DND-41 (cell line): ENCODE results near the gene ACSF3.

ENCODE experiments used
- ATAC-seq: fragments of 200-7000 bp; cut with Tn5 transposase; 3 replicates; pipeline ENCODE4 v1.9.1; 2021; ENCODE audit warnings: low read depth; ENCODE audit not compliant: insufficient read depth
- DNase-seq: peaks from one replicate; pipeline ENCODE4 v3.0.0-alpha.2; 2020
- H2AFZ ChIP-seq: 2 replicates; pipeline ENCODE4 v1.6.0; 2012; ENCODE audit warnings: low read depth, low read length
- H3K27ac ChIP-seq: 2 replicates; pipeline ENCODE4 v1.5.1; 2012; ENCODE audit warnings: low read length, inconsistent platforms
- H3K27me3 ChIP-seq: fragments of 200-600 bp; sonication (generic); 2 replicates; pipeline ENCODE4 v1.6.0; 2012; ENCODE audit warnings: low read length, mild to moderate bottlenecking, inconsistent platforms; ENCODE audit not compliant: insufficient read depth, poor library complexity
- H3K36me3 ChIP-seq: 2 replicates; pipeline ENCODE4 v1.5.1; 2012; ENCODE audit warnings: low read length, inconsistent platforms; ENCODE audit not compliant: insufficient read depth
- H3K4me1 ChIP-seq: 2 replicates; pipeline ENCODE4 v1.5.1; 2012; ENCODE audit warnings: mild to moderate bottlenecking, low read length; ENCODE audit not compliant: insufficient read depth
- H3K4me2 ChIP-seq: 2 replicates; pipeline ENCODE4 v1.6.0; 2012; ENCODE audit warnings: mild to moderate bottlenecking, moderate library complexity, low read length, inconsistent platforms; ENCODE audit not compliant: insufficient read depth
- H3K4me3 ChIP-seq, 2 experiments: fragments of 200-600 bp in 1 of 2; shearing (Covaris generic) in 1 of 2; 2 replicates each; pipeline ENCODE4 v1.5.1; 2012 to 2016; ENCODE audit warnings: inconsistent platforms in 2 of 2, low read length in 2 of 2, mild to moderate bottlenecking in 2 of 2, low read depth in 1 of 2, moderate library complexity in 1 of 2
- H3K79me2 ChIP-seq: 2 replicates; pipeline ENCODE4 v1.6.0; 2012; ENCODE audit warnings: low read length, inconsistent platforms; ENCODE audit not compliant: insufficient read depth
- H3K9ac ChIP-seq: 2 replicates; pipeline ENCODE4 v1.6.0; 2012; ENCODE audit warnings: low read depth, mild to moderate bottlenecking, inconsistent platforms, low read length, moderate library complexity
- H3K9me3 ChIP-seq: 2 replicates; pipeline ENCODE4 v1.5.1; 2012; ENCODE audit warnings: low read length, moderate library complexity, mild to moderate bottlenecking, inconsistent platforms; ENCODE audit not compliant: insufficient read depth, severe bottlenecking
- H4K20me1 ChIP-seq: 2 replicates; pipeline ENCODE4 v1.6.0; 2012; ENCODE audit warnings: low read length; ENCODE audit not compliant: insufficient read depth
- EZH2 ChIP-seq: IDR thresholded peaks from 3 replicates; pipeline ENCODE4 v1.6.1; 2012; ENCODE audit warnings: borderline replicate concordance, low read depth, mild to moderate bottlenecking, moderate library complexity, low read length, inconsistent platforms; ENCODE audit not compliant: severe bottlenecking
- TF ChIP-seq, protein P1 (sequence below): IDR thresholded peaks from 2 replicates; pipeline ENCODE4 v1.5.1; 2012; ENCODE audit warnings: borderline replicate concordance, low read length, moderate library complexity, mild to moderate bottlenecking; ENCODE audit not compliant: poor library complexity, severe bottlenecking; ENCODE audit errors: extremely low read depth

The ACSF3 gene

GRCh38 chr16:89061086-89061485 is 32.6 kb upstream of the ACSF3 start:
- no peaks in the 10 kb centered on the region for H3K79me2 ChIP-seq
- no peak overlapping the region for H3K4me2 ChIP-seq
- no peak overlapping the region for H3K27ac ChIP-seq
- no peaks in the 10 kb centered on the region for H3K9me3 ChIP-seq
- no peaks in the 10 kb centered on the region; the same call in 1 of the 2 replicates for H4K20me1 ChIP-seq
- DNase-seq (no peak), ATAC-seq (no peak)
- no peaks in the 10 kb centered on the region for H3K27me3 ChIP-seq
- no peak overlapping the region for H2AFZ ChIP-seq
- TF ChIP-seq EZH2, result no peak
- TF ChIP-seq, protein P1, sequence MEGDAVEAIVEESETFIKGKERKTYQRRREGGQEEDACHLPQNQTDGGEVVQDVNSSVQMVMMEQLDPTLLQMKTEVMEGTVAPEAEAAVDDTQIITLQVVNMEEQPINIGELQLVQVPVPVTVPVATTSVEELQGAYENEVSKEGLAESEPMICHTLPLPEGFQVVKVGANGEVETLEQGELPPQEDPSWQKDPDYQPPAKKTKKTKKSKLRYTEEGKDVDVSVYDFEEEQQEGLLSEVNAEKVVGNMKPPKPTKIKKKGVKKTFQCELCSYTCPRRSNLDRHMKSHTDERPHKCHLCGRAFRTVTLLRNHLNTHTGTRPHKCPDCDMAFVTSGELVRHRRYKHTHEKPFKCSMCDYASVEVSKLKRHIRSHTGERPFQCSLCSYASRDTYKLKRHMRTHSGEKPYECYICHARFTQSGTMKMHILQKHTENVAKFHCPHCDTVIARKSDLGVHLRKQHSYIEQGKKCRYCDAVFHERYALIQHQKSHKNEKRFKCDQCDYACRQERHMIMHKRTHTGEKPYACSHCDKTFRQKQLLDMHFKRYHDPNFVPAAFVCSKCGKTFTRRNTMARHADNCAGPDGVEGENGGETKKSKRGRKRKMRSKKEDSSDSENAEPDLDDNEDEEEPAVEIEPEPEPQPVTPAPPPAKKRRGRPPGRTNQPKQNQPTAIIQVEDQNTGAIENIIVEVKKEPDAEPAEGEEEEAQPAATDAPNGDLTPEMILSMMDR, result no peak
- H3K36me3 ChIP-seq, result no peaks in the 10 kb centered on the region
- no peaks in the 10 kb centered on the region for H3K4me1 ChIP-seq
- H3K9ac ChIP-seq, result no peak overlapping the region
- H3K4me3 ChIP-seq, result no peak overlapping the region

- no peak overlapping the region for H3K4me2 ChIP-seq
- no peak overlapping the region for H3K27ac ChIP-seq
- H3K27me3 ChIP-seq, result no peaks in the 10 kb centered on the region
- H3K9me3 ChIP-seq, result no peaks in the 10 kb centered on the region
- no peaks in the 10 kb centered on the region for H3K36me3 ChIP-seq
- H3K4me1 ChIP-seq, result no peaks in the 10 kb centered on the region
- no peaks in the 10 kb centered on the region; the same call in 1 of the 2 replicates for H4K20me1 ChIP-seq
- DNase-seq (no peak), ATAC-seq (no peak)
- H2AFZ ChIP-seq, result no peak overlapping the region
- H3K9ac ChIP-seq, result no peak overlapping the region
- TF ChIP-seq, protein P1, result no peak
- TF ChIP-seq EZH2, result no peak
- no peak overlapping the region for H3K4me3 ChIP-seq
- no peaks in the 10 kb centered on the region for H3K79me2 ChIP-seq
Observed at GRCh38 chr16:89061590-89062380, 31.9 kb upstream of the ACSF3 start.

GRCh38 chr16:89062389-89063345 is 31.0 kb upstream of the ACSF3 start:
- no peak overlapping the region for H2AFZ ChIP-seq

More at GRCh38 chr16:89062389-89063345, 31.0 kb upstream of the ACSF3 start:
- Histone ChIP-seq H3K9me3 (no peaks in the 10 kb centered on the region), H3K4me1 (no peaks in the 10 kb centered on the region), H4K20me1 (no peaks in the 10 kb centered on the region; the same call in 1 of the 2 replicates), H3K27ac (no peak overlapping the region), H3K79me2 (no peaks in the 10 kb centered on the region), H3K27me3 (no peaks in the 10 kb centered on the region), H3K36me3 (no peaks in the 10 kb centered on the region), H3K4me3 (no peak overlapping the region), H3K9ac (no peak overlapping the region), H3K4me2 (no peak overlapping the region)
- no peak for ATAC-seq
- no peak for DNase-seq
- TF ChIP-seq, protein P1, result no peak
- no peak for TF ChIP-seq EZH2
